SKM-1 treated with dmso at 0.1 percent for 144 hours (cell line): ENCODE results near the gene CHST15.

Source experiments
- DNase-seq: peaks from one replicate; lab custom pipeline; 2025; ENCODE audit not compliant: unreplicated experiment; lab: John Stamatoyannopoulos, UW

CHST15 gene

DNA sequence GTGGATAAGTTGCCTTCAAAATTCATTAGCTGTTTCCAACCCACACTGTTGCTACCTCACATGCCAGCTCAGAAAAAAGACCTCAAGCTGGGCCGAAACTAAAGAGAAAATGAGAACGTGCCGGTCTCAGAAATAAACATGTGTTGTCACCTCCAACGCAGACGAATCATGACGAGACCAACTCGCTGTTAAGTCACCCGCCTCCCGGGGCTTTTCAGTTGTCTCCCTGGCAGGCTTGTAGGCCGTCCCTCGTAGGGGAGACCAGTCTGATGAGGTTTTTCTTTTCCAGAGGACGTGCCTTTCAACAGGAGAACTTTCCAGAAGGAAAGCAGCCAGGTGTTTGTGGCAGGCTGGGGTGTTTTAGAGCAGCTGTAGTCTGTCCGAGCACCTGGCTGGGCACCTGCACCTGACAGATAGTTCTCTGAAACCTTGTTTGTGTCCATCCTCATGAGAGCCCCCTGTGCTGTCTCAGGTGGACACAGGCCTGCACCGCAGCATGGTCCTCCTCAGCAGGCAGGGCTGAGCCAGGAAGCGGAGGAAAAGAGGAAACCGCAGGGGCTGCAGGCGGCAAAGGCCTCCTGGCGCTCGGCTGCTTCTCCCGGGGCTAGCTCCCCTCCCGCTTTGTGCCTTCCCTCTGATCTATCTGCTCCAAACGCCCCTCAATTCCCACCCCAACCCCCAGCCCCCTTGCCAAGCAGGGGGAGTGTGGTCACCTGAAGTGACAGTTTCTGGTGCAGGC lies 78.8 kb downstream of the CHST15 start:
- no peak for DNase-seq

DNA sequence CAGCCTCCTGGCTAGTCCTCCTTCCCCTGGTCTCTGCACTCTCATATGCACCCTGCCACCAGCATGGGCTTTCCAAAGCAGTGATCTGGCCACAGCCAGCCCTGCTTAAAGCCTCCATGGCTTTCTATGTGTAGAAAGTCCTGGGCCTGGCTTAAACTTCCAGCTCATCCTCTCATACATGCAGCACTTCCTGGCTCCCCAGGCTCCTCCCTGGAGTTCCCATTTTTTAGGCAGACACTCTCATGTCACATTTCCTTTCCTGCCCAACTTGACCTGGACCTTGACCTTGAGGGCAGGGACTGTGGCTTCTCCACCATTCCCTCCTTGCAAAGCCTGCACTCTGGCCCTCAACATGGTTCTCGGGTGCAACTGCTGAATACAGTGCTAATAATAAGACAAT lies 79.5 kb downstream of the CHST15 start:
- DNase-seq = no peak

DNA sequence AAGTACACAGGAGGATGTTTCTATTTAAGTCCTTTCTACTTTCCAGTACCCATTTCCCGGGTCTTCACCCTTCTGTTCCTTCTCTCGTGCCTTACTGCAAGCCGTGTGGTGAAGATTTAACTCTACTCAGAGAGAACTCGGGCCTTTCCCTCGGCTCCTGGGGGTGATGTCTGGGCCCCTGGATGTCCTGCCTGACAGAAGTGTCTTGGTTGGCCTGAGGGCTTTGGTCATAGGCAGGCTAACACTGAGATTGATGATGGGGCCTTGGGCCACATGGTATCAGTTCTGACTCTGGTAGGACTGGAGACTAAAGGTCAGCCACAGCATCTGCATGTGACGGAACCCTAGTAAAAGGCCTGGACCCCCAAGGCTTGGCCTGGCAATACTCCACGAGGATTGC lies 80.4 kb downstream of the CHST15 start:
- no peak for DNase-seq

DNA sequence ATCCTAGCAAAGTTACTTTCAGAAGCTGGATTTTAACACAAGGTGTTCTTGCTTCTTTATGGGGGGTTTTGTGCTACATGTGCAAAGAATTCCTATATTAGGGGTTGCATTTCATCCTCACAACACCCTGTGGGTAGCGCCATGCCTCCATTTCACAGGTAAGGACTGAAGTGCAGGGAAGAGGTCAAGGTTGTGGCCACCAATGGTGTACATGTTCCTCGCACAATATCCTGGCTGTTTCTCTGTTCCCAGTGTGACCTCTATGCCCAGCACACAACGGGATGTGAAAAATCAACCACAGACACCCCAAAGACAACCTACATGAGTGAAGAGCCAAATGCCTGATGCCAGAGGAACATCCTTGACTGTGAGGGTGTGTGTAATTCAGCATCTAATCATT lies 80.8 kb downstream of the CHST15 start:
- DNase-seq = no peak

DNA sequence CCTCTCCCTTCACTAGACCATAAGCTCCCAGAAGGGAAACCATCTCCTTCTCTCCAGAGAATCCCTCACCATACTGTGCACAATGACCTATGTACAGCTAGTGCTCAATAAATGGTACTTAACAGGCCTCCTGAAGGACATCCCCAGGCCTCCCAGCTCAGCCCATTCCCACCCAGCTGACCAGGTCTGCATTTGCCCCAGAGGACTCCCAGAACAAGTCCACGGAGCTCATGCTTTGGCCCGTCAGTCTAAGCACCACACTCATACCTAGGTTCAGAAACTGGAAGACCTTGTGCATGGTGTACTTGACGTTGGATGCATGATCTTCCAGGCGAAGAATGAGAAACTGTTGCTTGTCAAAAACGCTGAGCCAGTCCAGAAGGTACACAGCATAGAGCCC lies 81.3 kb downstream of the CHST15 start:
- DNase-seq = no peak

DNA sequence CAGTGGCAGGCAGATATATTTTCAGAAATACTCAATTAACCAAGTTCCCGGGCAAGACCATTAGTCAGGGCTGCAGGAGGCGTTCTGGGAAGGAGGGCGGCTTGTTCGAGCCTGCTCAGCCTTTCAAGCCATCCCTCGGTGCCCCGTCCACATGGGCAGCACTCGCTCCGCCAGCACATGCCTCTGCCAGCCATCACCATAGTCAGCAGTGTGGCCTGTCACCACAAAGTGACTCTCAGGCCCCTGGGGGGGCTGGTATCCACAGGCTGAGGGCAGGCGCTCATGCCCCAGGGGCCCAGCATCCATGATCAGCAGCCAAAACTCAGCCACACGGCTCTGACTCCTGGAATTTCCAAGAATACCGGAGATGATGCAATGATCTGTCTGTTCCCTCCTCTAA lies 81.9 kb downstream of the CHST15 start:
- DNase-seq = no peak

DNA sequence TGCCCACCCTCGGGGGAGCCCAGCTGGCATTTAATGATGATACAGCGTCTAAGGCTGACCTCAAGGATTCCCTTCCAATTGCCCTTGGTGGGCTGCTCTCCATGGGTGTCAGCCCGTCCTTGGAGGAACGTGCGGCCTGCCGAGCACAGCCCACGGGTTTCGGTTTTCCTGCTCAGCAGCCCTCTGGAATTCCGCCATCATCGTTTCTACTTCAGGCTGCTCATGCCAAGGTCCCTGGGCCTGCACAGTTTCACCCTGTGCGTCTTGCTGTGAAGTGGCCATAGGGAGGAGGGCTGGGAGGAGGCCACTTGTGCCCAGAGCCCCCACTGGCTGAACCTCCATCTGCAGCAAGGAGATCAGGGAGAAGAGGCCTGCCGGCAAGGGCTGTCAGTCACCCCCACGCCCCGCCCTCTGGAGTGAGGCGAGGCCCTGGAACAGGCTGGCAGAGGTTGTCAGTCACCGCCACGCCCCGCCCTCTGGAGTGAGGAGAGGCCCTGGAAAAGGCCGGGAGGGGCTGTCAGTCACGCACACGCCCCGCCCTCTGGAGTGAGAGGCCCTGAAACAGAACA lies 82.8 kb downstream of the CHST15 start:
- no peak for DNase-seq

DNA sequence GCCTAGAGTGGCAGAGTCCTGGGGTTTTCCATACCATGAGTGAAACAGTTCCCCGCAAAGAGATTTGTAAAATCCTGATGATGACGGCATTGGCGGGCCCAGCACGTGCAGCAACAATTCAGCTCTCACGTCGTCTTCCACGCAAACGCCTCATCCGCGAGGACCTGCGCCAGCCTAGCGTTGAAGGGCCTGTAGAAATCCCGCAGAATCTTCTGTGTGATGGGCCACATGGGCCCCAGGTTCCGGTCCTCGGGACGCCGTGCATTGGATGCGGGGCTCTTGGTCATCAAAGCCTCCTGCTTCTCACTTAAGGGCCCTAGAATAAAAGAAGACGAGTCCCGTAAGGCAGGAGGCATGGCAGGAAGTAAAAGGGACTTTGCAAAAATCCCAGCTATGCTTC lies 83.4 kb downstream of the CHST15 start:
- no peak for DNase-seq

DNA sequence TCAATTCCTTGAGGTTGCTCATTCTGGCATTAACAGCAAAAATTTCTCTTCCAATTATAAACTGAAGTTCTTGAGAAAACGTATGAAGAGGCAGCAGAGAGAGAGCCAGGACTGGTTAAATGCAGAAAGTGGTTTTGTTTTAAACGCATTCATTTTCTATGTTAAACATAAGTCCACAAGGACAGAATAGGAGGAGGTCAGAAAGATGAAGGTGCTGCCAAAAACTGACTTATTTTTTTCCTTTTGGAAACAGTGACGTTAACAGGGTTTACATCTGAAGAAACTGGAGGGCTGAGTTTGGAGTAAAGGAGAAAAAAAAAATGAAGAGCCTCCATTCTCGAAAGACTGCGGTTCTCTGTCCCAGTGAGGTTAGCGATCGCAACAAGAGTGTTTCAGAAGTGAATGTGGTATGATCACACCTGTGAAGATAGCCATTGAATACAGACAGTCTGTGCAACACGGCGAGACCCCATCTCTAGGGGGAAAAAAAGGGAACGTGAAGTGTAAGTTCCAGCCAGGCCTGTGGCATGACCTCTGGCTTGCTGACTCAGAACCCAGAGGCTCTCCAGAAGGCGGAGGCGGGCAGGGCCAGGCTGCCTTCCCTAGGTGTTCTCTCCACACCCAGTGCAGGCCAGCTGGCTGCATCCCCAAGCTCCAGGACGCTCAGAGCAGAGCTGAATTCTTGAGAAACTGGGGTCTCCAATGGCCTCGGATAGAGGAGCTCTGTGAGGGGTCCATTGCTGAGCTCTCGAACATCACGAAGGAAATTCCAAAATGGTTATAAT lies 84.0 kb downstream of the CHST15 start:
- DNase-seq = no peak

DNA sequence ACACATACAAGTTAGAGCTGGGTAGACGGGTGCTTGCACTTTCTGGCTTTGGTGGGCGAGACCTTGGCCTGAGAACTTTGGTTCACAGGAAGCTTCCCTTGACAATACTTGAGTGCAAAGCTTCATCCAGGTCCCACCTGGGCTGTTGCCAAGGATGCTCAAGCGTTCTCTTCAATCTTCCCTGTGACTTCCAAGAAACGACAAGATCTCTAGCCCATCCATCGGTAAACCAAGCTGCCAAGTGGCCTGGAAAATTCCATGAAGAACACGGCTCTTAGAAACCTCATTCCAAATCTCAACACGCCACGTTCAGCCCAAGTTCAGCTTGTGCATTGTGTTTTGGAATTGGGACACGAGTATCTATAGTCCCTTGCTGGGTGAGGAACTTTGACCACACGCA lies 84.7 kb downstream of the CHST15 start:
- DNase-seq = no peak

DNA sequence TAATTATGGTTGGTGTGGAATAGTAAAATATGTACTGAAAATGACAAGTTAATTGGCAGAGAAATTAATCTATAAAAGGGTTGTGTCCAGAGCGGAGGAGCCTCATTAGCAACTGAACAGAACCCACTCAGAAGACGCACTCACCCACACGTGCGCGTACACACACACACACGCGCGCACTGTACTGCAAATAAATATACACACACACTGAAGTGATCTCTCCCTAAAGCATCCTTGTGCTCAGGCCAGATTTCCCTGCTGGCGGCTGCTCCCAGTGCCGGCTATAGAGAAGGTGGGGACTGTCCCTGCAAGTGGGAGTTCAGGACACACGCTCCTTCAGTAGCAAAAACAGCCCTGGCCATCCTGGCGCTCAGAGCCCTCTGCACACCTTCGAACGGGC lies 85.2 kb downstream of the CHST15 start:
- no peak for DNase-seq

DNA sequence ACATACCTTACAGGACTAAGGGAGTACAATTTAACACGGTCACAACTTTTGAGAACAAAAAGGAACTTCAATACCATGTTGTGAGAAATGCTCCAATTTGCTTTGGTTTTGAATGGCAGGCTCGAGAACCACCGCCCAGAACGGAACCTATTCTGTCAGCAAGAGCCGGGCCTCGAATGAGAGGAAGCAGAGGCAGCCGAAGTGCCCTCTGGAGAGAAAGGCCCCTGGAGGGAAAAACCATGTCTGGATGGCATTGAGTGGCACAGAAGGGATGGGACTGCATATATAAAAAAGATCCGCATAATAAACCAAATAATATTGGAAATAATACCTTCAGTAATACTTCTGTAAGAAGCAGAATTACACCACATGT lies 85.6 kb downstream of the CHST15 start:
- DNase-seq = no peak

DNA sequence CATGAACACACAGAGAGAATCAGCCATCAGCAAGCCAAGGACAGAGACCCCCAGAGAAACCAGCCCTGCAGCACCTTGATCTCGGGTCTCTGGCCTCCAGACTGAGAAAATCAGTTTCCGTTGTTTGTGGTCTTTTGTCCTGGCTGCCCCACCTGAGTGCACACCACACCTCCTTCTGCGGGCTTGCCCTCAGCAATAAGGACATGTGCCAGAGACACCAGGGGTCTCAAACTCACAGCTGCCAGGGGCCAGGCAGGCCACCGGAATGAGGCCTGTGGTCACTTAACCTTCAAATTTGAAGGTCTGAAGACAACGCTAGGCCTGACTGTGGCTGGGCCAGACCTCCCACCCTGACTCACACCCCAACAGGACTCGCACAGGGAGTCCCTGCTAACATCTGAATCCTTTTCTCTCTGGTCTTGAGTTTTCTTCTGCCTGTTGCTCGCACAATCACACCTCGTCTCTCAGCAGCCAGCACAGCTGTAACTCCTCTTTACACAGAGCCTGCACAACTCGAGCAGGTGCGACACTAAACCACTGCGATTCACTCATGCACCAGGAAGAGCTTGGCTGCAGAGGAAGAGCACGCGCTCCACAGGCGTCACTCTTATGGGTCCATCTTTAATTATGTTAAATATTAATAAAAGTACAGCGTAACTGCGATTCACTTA lies 86.2 kb downstream of the CHST15 start:
- DNase-seq = no peak

DNA sequence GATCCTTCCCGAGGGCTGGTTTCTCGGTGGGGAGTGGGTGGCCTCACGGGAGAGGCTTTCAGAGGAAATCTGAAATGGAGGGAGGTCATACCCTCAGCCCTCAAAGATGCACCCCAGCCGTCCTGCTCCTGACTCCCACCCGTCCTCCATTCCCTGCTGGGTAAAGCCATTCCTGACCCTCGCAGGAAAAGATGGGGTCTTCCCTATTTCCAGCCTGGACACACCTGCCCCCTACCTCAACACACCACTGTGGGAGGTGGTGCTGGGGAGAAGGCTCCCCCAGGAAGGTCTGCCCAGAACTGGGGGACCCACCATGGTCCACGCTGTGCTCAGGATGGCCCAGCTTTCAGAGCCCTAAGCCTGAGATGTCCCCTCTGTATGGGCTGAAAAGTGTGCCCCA lies 86.9 kb downstream of the CHST15 start:
- DNase-seq = no peak

DNA sequence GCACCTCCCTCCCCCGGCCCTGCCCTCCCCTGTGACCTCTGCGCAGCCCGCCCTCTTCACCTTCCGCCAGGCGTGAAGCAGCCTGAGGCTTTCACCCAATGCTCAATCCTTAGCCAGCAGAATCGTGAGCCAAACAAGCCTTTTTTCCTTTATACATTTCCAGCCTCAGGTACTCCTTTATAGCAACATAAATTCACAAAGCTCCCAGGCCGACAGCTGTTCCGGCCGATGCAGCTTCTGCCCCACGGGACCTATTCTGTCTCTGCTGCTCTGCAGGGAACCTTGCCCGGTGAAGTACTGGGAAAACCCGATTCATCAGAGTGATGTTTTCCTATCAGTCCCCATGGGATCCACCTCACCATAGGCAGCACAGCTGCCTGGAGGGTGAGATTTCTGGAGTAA lies 87.4 kb downstream of the CHST15 start:
- DNase-seq = no peak

DNA sequence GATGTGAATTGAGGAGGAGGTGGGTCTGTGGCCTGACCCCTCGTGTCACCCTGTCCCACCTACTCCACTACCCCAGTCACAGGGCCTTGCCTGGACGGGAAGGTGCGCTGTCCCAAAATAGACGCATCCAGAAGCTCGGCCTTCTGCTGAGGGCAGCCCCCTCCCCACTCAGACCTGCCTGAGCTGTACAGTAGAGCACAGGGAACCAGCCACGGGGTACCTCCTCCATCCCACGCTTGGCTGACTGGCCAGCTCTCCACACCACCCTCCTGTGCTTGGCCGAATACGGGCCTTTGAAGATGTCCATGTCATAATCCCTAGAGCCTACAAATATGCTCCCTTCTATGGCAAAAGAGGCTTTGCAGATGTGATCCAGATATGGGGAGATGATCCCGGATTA lies 88.3 kb downstream of the CHST15 start:
- no peak for DNase-seq

DNA sequence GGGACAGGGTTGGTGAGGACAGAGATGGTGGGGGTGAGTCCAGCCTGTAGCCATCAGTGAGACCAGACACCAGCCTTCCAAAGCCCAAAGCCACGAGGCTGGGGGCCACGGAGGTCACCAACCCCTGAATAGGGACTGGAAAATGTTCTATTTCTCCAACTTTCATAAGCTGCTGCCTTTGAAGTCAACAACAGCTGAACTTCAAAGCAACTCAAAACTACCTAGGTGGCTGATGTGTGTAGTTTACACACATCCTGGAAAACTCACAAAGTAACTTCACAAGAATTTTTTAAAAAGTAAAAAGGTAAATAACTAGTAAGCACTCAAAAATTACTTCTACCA lies 88.8 kb downstream of the CHST15 start:
- no peak for DNase-seq

DNA sequence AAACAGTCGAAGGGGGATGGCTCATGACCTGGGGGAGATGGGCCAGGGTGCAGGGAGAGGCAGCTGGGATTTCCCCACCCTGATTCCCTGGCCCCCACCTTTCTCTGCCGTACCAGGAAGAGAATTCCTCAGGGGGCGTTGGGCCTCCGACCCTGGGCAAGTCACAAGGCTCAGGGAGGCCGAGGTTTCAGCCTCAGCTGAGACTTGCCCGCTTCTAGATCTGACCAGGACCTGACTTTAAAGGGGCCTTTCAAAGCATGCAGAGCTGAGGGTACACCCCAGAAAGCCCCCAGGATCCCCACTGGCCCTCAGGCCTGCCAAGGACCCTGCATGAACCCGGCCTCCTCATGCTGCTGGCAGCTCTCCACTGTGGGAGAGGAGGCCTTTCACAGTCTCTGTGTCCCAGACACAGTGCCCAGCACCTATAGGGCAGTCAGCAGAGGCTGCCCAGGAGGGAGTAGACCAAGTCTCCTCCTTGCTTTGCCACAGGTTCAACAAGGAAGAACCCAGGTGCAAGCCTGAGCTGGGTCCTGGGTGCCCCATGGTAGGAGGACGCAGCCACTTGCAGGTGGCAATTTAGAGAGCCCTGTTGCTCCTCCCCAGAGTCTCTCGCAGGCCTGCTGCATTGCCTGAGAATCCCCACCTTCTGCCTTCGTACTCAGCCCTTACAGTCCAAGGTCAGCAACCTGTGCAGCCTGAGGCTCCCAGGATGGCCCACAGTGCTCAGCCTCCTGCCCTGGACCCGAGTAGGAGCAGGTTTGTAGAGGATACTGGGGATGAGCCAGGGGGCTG lies 89.3 kb downstream of the CHST15 start:
- no peak for DNase-seq

DNA sequence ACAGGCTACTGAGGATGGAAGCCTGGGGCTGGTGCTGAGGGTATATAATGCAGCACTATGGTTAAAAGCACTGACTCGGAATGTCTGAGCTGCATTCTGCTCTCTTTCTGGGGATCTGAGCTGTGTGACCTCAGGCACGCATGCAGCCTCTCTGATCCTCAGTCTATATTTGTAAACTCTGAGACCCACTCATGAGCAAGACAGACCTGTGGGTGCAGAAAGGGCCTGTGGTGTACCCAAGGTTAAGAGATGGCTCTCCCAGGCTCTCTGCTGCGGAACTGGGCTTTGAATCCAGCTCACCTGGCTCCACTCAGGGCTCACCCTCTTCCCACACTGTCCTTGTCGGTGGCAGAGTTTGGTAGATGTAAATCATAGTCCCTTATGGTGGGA lies 89.9 kb downstream of the CHST15 start:
- no peak for DNase-seq

DNA sequence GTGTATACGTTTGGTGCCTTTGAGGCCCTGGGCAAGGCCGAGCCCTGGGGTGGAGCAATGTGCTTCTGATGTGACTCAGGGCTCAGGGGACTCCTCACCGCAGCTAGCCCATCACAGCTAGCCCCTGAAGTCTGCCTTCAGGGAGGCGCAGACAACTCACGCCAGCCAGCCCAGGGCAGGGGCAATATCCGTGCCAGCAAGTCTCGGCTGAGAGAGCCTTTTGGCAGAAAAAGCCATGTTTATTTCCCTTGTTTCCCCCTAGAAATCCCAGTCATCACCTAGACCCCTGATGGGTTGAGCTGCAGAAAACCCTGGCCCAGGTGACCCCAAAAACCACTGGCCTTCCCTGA lies 90.4 kb downstream of the CHST15 start:
- DNase-seq = no peak

DNA sequence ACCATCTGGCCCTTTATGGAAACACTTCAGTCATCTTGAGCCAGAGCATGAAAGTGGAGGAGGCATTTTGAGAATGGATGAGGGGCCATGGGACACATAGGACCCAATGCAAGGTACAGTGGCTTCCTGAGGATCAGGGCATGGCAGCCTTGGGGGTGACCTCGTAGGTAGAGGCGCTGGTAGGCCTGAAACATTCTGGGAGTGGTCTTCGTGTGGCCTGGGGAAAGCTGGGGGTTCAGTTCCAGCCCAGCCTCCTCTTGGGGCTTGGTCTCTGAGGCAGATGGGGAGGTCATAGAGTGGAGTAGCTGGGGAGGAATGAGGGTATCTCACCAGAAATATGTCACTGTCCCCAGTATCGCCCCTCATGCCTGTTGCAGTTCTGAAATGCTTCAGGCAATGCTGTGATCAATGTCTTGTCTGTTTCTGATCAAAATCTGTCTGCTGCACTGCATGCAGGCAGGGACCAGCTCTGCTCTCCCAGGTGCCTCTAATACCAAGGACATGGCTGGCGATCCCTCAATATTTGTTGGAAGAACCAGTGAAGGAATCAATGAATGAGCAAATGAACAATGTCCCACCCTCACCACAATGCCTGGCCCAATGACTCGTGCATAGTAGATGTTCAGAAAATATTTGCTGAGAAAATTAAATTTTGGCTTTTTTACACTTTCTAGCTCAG lies 90.9 kb downstream of the CHST15 start:
- DNase-seq = no peak
